ENCODE measurements around the gene PHF11. TPM values are rescaled to one million over a fixed set of nuclear protein-coding genes. Genes with fewer than 3 reads are reported as not detected.

Gene PHF11
- total and polyA plus RNA-seq, 2 donors (not counting 3 experiments of a cell fraction or from before 2014, with no cell fraction given), result 12.9 to 32.4 TPM

DNA sequence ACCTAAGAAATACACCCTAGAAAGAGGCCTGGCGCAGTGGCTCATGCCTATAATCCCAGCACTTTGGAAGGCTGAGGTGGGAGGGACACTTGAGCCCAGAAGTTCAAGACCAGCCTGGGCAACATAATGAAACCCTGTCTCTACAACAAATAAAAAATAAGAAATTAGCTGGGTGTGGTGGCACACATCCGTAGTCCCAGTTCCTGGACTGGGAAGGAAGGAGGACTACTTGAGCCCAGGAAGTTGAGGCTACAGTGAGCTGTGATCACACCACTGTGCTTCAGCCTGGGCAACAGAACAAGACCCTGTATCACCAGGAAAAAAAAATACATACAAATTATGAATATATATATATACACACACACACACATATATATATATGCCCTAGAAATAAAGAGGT, 42.7 kb downstream of the PHF11 start:
- Histone ChIP-seq H3K9me3 (replicated peaks; ENCODE audit: control insufficient read depth, insufficient read depth, low read length) (no peaks in the 10 kb centered on the region), H3K27me3 (ENCODE audit: control insufficient read depth in 2 of 2, insufficient read depth in 2 of 2, low read length in 2 of 2) (no peaks in the 10 kb centered on the region), H3K4me3 (replicated peaks in 1 of 3; ENCODE audit: insufficient read depth in 1 of 3, low read depth in 1 of 3, low read length in 3 of 3) (no peak overlapping the region), H3K4me2 (ENCODE audit: insufficient read depth, low read length) (no peak overlapping the region), H3K36me3 (ENCODE audit: control insufficient read depth in 2 of 2, extremely low read depth in 1 of 2, insufficient read depth in 2 of 2, low read length in 2 of 2) (peaks cover 0 to 5% of the 10 kb centered on the region in 2 experiments), H3K4me1 (ENCODE audit: control insufficient read depth, extremely low read depth, insufficient read depth, low read length) (peaks cover 17% of the 10 kb centered on the region), H3K79me2 (ENCODE audit: control insufficient read depth, insufficient read depth, low read length) (no peaks in the 10 kb centered on the region), H3K27ac (ENCODE audit: insufficient read depth, low read depth, low read length) (no peak overlapping the region), H2AFZ (ENCODE audit: low read depth, low read length) (no peak overlapping the region), H4K20me1 (replicated peaks; ENCODE audit: control insufficient read depth, extremely low read depth, insufficient read depth, low read length) (no peaks in the 10 kb centered on the region), H3K9me1 (replicated peaks; ENCODE audit: control insufficient read depth, extremely low read depth, insufficient read depth, low read length) (no peaks in the 10 kb centered on the region), H3K9ac (replicated peaks; ENCODE audit: extremely low read depth, insufficient read depth, low read length) (no peak overlapping the region)
- intact Hi-C loops (cut with micrococcal nuclease), result no loop called here
- dilution Hi-C loops (cut with MboI; ENCODE audit: extremely low pct_ligation_motif_present, low sequenced_read_pairs), result no loop called here
- FAIRE-seq (no peak), DNase-seq (ENCODE audit: low read depth, low spot score) (no peak)
- POLR2A ChIA-PET, result no interaction called here
- CTCF ChIA-PET, result interaction anchor here (0.8 to 1.2 kb wide), 2 partner anchors 21 to 45 kb away, joined by 3 read pairs; no protein-coding TSS in a partner anchor
- TF ChIP-seq, protein P1, sequence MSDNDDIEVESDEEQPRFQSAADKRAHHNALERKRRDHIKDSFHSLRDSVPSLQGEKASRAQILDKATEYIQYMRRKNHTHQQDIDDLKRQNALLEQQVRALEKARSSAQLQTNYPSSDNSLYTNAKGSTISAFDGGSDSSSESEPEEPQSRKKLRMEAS (IDR thresholded peaks at IDR 0.05; ENCODE audit: insufficient read depth, insufficient read length), result no peak
- no peak for TF ChIP-seq FOS (IDR thresholded peaks at IDR 0.05; ENCODE audit: borderline replicate concordance, insufficient read depth, low read length)
- no peak for TF ChIP-seq POLR2A (IDR thresholded peaks at IDR 0.05; ENCODE audit: low read depth, low read length)
- no peak for TF ChIP-seq EZH2 (IDR thresholded peaks at IDR 0.05; ENCODE audit: borderline replicate concordance, low read depth, low read length, severe bottlenecking)
- TF ChIP-seq, protein P2, sequence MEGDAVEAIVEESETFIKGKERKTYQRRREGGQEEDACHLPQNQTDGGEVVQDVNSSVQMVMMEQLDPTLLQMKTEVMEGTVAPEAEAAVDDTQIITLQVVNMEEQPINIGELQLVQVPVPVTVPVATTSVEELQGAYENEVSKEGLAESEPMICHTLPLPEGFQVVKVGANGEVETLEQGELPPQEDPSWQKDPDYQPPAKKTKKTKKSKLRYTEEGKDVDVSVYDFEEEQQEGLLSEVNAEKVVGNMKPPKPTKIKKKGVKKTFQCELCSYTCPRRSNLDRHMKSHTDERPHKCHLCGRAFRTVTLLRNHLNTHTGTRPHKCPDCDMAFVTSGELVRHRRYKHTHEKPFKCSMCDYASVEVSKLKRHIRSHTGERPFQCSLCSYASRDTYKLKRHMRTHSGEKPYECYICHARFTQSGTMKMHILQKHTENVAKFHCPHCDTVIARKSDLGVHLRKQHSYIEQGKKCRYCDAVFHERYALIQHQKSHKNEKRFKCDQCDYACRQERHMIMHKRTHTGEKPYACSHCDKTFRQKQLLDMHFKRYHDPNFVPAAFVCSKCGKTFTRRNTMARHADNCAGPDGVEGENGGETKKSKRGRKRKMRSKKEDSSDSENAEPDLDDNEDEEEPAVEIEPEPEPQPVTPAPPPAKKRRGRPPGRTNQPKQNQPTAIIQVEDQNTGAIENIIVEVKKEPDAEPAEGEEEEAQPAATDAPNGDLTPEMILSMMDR (IDR thresholded peaks at IDR 0.05; ENCODE audit: extremely low read depth in 1 of 2, insufficient read depth in 1 of 2, low read depth in 1 of 2, low read length in 2 of 2), result no peak
- no peak for TF ChIP-seq JUN (IDR thresholded peaks at IDR 0.05; ENCODE audit: borderline replicate concordance, insufficient read depth, insufficient read length, low read depth)
- TF ChIP-seq GATA2 (IDR thresholded peaks at IDR 0.05; ENCODE audit: insufficient read depth, insufficient read length, low read depth, low read length), result no peak
- no peak for TF ChIP-seq POLR2AphosphoS5 (IDR thresholded peaks at IDR 0.05; ENCODE audit: insufficient read depth, low read depth, low read length)
- no peak for TF ChIP-seq MYC (IDR thresholded peaks at IDR 0.05; ENCODE audit: low read depth, low read length)
- no TSS peak for BruUV-seq (replicated peaks)

All from endothelial cell of umbilical vein (primary cell).